NOMO-1 treated with dmso at 0.1 percent for 144 hours (cell line): ENCODE results near the gene GPR149.
"Not testable (repeated sequence)": the region's sequence is repeated elsewhere in the genome, so short reads cannot be mapped to it uniquely, and the experiment has no call there.

ENCODE experiments used
- DNase-seq: peaks from one replicate; lab custom pipeline; 2025; ENCODE audit not compliant: unreplicated experiment; lab: John Stamatoyannopoulos, UW

The GPR149 gene, protein sequence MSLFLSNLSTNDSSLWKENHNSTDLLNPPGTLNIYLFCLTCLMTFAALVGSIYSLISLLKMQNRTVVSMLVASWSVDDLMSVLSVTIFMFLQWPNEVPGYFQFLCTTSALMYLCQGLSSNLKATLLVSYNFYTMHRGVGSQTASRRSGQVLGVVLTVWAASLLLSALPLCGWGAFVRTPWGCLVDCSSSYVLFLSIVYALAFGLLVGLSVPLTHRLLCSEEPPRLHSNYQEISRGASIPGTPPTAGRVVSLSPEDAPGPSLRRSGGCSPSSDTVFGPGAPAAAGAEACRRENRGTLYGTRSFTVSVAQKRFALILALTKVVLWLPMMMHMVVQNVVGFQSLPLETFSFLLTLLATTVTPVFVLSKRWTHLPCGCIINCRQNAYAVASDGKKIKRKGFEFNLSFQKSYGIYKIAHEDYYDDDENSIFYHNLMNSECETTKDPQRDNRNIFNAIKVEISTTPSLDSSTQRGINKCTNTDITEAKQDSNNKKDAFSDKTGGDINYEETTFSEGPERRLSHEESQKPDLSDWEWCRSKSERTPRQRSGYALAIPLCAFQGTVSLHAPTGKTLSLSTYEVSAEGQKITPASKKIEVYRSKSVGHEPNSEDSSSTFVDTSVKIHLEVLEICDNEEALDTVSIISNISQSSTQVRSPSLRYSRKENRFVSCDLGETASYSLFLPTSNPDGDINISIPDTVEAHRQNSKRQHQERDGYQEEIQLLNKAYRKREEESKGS

DNA sequence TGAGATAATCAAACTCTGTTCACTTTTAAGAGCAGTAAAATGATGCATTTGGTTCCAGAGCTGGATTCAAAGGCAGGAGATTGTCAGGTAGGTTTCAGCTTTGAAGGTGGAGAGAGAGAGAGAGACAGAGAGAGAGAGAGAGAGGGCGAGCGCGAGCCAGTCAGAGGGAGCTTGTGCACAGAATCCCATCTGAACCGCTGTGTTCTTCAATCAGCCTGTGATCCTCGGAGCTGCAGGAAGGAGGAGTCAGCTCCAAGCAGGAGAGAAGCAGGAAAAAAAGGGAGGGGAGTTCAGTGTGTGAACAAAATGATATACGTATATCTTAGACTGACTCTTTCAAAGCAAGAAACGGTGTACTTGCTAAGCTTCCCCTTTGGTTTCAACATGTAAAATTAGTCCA is at the start of gene GPR149:
GPR149 (minus strand) TSS at position 177 of the 400 bp plus-strand sequence. CDS start 575 bp downstream, outside the sequence.
- DNase-seq = no peak

- DNase-seq = no peak
These were observed 43.8 kb upstream of the GPR149 start for GRCh38 chr3:154473769-154474168.

GRCh38 chr3:154469585-154469984 is 39.6 kb upstream of the GPR149 start:
- no peak for DNase-seq

GRCh38 chr3:154464440-154465190 is 34.6 kb upstream of the GPR149 start:
- no peak for DNase-seq

DNA sequence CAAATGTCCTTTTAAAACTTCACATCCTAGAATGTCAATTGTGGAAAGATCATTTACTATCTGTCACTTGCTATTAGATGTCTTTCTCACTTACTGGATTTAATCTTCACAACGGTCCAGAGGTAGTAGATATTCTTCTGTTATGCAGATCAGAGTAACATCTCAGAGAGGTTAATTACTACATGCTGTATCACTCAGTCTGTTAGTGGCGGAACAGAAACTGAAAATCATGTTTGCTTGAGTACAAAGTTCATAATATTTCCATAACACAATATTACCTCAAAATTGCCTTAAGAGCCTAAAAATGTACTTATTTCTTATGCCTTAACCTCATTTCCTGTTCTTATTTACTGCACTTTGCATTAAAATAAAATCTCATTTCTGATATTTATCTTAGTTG is 28.6 kb upstream of the GPR149 start:
- DNase-seq = no peak

GRCh38 chr3:154439081-154439480 is 9.1 kb upstream of the GPR149 start:
- DNase-seq = not testable (repeated sequence)

- DNase-seq = no peak
These were observed 1.1 kb upstream of the GPR149 start for GRCh38 chr3:154431043-154431442.

GRCh38 chr3:154428286-154429206 is 1.4 kb downstream of the GPR149 start:
- no peak for DNase-seq

- no peak for DNase-seq
These were observed 2.2 kb downstream of the GPR149 start for GRCh38 chr3:154427685-154428285.

GRCh38 chr3:154422694-154423093 is 7.3 kb downstream of the GPR149 start:
- DNase-seq = no peak

DNA sequence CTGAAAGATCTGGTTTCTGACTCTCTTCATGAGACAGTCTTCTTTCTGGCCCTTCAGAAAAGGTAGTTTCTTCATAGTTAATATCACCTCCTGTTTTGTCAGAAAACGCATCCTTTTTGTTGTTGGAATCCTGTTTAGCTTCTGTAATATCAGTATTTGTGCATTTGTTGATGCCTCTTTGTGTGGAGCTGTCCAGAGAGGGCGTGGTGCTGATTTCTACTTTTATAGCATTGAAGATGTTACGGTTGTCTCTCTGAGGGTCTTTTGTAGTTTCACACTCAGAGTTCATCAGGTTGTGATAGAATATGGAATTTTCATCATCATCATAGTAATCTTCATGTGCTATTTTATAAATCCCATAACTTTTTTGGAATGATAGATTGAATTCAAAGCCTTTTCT is 8.9 kb downstream of the GPR149 start:
- no peak for DNase-seq

DNA sequence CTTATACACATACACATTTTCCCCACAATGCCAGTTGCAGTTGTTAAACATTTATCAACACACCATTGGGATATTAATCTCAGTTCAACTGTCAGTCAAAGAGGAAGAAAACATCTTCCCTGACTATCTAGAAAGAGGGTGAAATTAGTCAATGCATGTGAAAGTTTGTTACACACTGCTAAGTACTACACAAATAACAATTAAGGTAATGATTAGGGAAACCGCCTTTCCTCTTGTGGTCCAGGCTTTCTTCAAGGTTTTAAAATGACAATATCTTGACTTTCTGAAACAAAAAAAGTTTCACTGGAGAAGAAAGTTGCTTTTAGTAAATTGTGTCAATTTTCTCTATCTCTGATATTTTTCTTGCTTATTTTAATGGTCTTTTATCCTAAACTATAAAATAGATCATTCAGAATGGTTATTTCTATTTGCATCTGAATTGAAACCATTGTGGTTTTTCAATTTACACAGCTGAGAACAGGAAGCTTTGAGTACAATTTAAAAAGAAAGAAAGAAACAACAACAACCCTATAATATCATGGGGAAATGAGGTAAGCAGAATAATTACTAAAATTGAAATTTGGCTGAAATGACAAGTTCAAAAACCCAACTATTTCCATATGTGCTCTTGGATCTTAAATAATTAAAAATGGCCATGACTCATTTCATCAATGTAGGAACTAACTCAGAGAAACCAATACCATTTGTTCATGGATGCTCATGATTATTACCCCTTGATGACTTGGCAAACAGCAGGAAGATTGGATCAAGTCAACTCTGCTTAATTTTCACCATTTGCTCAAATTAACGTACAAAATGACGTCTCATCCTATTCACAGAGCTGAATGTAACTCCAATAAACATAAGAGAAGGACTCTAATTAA is 31.7 kb downstream of the GPR149 start:
- no peak for DNase-seq

GRCh38 chr3:154389861-154390260 is 40.1 kb downstream of the GPR149 start:
- DNase-seq = no peak

GRCh38 chr3:154384479-154384878 is 45.5 kb downstream of the GPR149 start:
- DNase-seq = no peak

GRCh38 chr3:154378311-154378710 is 51.7 kb downstream of the GPR149 start:
- DNase-seq = no peak

DNA sequence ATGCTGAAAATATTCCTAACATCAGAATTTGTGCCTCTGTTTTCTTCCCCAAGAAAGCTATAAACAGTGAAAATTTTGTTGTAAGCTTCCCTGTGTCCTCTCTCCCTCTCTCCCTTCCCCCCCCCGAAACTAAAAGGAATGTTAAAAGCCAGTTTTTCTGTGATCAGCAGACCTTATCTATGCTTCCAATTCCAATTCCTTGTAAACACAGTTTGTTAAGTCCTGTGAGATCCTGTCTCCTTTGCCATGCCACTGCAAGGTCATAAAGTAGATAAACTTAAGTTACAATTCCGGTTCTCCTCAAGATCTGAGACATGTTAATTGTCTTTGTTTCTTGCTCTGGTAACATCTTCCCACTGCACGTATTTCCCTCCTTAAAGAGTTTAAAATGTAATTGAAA is 62.8 kb downstream of the GPR149 start:
- no peak for DNase-seq

- no peak for DNase-seq
These were observed 65.1 kb downstream of the GPR149 start for GRCh38 chr3:154364849-154365248.

DNA sequence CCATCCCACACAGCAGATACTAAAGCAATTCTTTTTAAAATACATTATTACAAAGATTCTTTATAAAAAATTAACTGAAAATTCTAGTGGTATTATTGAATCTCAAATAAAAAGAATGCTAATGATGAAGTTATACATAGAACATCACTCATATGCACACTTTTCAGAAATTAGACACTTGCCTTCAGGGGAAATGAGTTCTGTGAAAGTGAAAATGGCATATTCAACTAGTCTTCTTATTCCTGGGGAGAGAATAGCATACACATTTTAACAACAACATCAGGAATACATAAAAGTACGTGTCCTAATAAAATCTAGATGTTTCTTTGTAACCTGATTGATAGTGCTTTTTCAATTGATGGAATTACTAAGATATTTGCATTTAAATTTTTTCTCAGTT is 68.9 kb downstream of the GPR149 start:
- DNase-seq = no peak

DNA sequence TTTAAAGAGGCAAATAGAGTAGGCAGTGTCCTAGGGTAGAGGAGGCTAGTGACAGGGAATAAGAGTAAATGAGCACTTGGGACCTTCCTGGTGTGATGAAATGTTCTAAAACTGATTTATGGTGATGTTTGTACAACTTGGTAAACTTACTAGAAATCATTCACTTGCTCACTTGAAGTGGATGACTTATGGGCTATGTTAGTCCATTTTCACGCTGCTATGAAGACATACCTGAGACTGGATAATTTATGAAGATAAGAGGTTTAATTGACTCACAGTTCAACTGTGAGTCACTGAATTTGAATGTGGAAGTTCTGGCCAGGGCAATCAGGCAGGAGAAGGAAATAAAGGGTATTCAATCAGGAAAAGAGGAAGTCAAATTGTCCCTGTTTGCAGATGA is 74.0 kb downstream of the GPR149 start:
- no peak for DNase-seq
